Measurements from ENCODE around the gene SNRPF. TPM values are rescaled to one million over a fixed set of nuclear protein-coding genes. Genes with fewer than 3 reads are reported as not detected.
"Not testable (repeated sequence)": the region's sequence is repeated elsewhere in the genome, so short reads cannot be mapped to it uniquely, and the experiment has no call there.

SNRPF gene
- total RNA-seq, 1 donor from 2014 or later: 12.9 TPM

DNA sequence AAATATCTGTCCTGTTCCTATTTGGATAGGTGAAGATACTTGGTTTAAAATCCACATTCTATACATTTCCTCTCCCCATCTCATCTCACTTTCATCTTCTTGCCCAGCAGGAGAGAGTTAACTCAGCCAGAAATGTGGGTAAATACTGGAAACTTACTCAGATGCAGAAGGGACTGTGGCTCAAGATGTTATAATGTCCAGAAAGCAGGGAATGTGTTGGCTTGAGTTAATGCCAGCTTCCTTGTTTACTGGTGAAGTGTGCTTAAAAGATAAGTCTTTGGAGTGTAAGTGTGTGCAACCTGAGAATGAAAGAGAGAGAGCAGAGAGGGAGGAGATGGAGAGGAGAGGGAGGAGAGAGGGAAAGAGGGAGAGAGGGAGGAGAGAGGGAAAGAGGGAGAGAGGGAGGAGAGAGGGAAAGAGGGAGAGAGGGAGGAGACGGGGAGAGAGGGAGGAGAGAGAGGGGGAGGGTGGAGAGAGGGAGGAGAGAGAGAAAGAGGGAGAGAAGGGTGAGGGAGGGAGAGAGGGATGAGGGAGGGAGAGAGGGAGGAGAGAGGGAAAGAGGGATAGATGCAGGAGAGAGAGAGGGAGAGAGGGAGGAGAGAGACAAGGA lies 22.0 kb upstream of the SNRPF start:
- Histone ChIP-seq H3K27me3 (ENCODE audit: control insufficient read depth, insufficient read depth, low read length) (peaks cover 15% of the 10 kb centered on the region), H3K4me3 (ENCODE audit: low read depth, low read length) (no peak overlapping the region), H3K36me3 (ENCODE audit: control insufficient read depth, insufficient read depth, low read length) (no peaks in the 10 kb centered on the region)
- DNase-seq (ENCODE audit: low read depth) (no peak), FAIRE-seq (no peak)
- TF ChIP-seq, protein P1, sequence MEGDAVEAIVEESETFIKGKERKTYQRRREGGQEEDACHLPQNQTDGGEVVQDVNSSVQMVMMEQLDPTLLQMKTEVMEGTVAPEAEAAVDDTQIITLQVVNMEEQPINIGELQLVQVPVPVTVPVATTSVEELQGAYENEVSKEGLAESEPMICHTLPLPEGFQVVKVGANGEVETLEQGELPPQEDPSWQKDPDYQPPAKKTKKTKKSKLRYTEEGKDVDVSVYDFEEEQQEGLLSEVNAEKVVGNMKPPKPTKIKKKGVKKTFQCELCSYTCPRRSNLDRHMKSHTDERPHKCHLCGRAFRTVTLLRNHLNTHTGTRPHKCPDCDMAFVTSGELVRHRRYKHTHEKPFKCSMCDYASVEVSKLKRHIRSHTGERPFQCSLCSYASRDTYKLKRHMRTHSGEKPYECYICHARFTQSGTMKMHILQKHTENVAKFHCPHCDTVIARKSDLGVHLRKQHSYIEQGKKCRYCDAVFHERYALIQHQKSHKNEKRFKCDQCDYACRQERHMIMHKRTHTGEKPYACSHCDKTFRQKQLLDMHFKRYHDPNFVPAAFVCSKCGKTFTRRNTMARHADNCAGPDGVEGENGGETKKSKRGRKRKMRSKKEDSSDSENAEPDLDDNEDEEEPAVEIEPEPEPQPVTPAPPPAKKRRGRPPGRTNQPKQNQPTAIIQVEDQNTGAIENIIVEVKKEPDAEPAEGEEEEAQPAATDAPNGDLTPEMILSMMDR (IDR thresholded peaks at IDR 0.05; ENCODE audit: insufficient read depth, low read length, severe bottlenecking): no peak

GRCh38 chr12:95837240-95838038 lies 21.3 kb upstream of the SNRPF start:
- DNase-seq (ENCODE audit: low read depth) (no peak), FAIRE-seq (no peak)
- TF ChIP-seq, protein P1 (IDR thresholded peaks at IDR 0.05; ENCODE audit: insufficient read depth, low read length, severe bottlenecking): no peak
- H3K4me3 ChIP-seq (ENCODE audit: low read depth, low read length): no peak overlapping the region
- H3K27me3 ChIP-seq (ENCODE audit: control insufficient read depth, insufficient read depth, low read length): peaks cover 13% of the 10 kb centered on the region
- H3K36me3 ChIP-seq (ENCODE audit: control insufficient read depth, insufficient read depth, low read length): no peaks in the 10 kb centered on the region

- DNase-seq (ENCODE audit: low read depth) (peak; percentile 21), FAIRE-seq (no peak)
- H3K36me3 ChIP-seq (ENCODE audit: control insufficient read depth, insufficient read depth, low read length): no peaks in the 10 kb centered on the region
- H3K4me3 ChIP-seq (ENCODE audit: low read depth, low read length): no peak overlapping the region
- TF ChIP-seq, protein P1 (IDR thresholded peaks at IDR 0.05; ENCODE audit: insufficient read depth, low read length, severe bottlenecking): no peak
- H3K27me3 ChIP-seq (ENCODE audit: control insufficient read depth, insufficient read depth, low read length): peaks cover 15% of the 10 kb centered on the region
Measured at GRCh38 chr12:95838125-95838524, 20.6 kb upstream of the SNRPF start.

DNA sequence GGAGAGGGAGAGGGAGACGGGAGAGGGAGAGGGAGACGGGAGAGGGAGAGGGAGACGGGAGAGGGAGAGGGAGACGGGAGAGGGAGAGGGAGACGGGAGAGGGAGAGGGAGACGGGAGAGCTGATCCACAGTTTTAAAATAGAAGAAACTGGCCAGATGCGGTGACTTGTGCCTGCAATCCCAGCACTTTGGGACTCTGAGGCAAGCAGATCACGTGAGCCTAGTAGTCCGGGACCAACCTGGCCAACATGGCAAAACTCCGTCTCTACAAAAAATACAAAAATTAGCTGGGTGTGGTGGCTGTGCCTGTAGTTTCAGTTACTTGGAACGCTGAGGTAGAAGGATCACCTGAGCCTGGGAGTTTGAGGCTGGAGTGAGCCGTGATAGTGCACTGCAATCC lies 16.3 kb upstream of the SNRPF start:
- not testable (repeated sequence) for FAIRE-seq; H3K36me3 ChIP-seq (ENCODE audit: control insufficient read depth, insufficient read depth, low read length); H3K4me3 ChIP-seq (ENCODE audit: low read depth, low read length); DNase-seq (ENCODE audit: low read depth)
- peaks cover 26% of the 10 kb centered on the region for H3K27me3 ChIP-seq (ENCODE audit: control insufficient read depth, insufficient read depth, low read length)

- Histone ChIP-seq H3K27me3 (ENCODE audit: control insufficient read depth, insufficient read depth, low read length) (peaks cover 15% of the 10 kb centered on the region), H3K36me3 (ENCODE audit: control insufficient read depth, insufficient read depth, low read length) (no peaks in the 10 kb centered on the region), H3K4me3 (ENCODE audit: low read depth, low read length) (no peak overlapping the region)
- TF ChIP-seq, protein P1 (IDR thresholded peaks at IDR 0.05; ENCODE audit: insufficient read depth, low read length, severe bottlenecking): peak; percentile 30
- FAIRE-seq (no peak), DNase-seq (ENCODE audit: low read depth) (peak; percentile 47)
Measured at GRCh38 chr12:95848575-95849388, 10.0 kb upstream of the SNRPF start.

DNA sequence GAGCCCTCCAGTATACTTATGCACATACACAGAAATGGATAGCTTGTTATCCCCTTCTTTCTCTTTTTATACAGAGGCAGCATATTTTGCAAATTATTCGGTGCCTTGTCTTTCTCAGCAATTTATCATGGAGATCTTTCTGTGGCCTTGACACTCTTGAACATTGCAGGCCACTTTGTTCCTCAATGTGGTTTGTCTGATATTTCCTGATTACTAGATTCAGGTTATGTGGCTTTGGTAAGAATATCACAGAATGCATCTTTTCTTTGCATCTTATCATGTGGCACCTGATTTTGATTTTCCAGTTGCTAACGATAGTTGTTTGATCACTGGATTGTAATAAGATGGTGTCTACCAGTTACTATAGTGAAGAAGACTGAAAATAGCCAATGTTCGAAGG lies 7.1 kb upstream of the SNRPF start:
- FAIRE-seq (no peak), DNase-seq (ENCODE audit: low read depth) (no peak)
- no peak overlapping the region for H3K4me3 ChIP-seq (ENCODE audit: low read depth, low read length)
- peaks cover 2% of the 10 kb centered on the region for H3K27me3 ChIP-seq (ENCODE audit: control insufficient read depth, insufficient read depth, low read length)
- TF ChIP-seq, protein P1 (IDR thresholded peaks at IDR 0.05; ENCODE audit: insufficient read depth, low read length, severe bottlenecking): no peak
- no peaks in the 10 kb centered on the region for H3K36me3 ChIP-seq (ENCODE audit: control insufficient read depth, insufficient read depth, low read length)

Data from bronchial epithelial cell (primary cell).